ENCODE results near the gene MAPK8IP2. TPM values are rescaled to one million over a fixed set of nuclear protein-coding genes. Genes with fewer than 3 reads are reported as not detected.

The MAPK8IP2 gene
- total and polyA plus RNA-seq, 2 of the 4 experiments (the other 2 are of a cell fraction): under 0.01 to 0.14 TPM

- BruUV-seq (replicated peaks): no TSS peak
- no peak for TF ChIP-seq ELK1 (IDR thresholded peaks at IDR 0.05; ENCODE audit: borderline replicate concordance, low read depth, low read length)
- no peak for TF ChIP-seq SMC3 (IDR thresholded peaks at IDR 0.05; ENCODE audit: low read depth, low read length)
- no peak for TF ChIP-seq RAD21 (IDR thresholded peaks at IDR 0.05; ENCODE audit: low read length)
- TF ChIP-seq RCOR1 (IDR thresholded peaks at IDR 0.05; ENCODE audit: insufficient replicate concordance, low read length): no peak
- no peak for TF ChIP-seq USF2 (IDR thresholded peaks at IDR 0.05; ENCODE audit: low read depth, low read length)
- no peak for TF ChIP-seq MXI1 (IDR thresholded peaks at IDR 0.05; ENCODE audit: borderline replicate concordance, low read depth, low read length)
- no peak for TF ChIP-seq FOS (IDR thresholded peaks at IDR 0.05; ENCODE audit: low read depth, low read length)
- no peak for TF ChIP-seq MAZ (IDR thresholded peaks at IDR 0.05; ENCODE audit: borderline replicate concordance, low read depth, low read length)
- TF ChIP-seq BHLHE40 (IDR thresholded peaks at IDR 0.05; ENCODE audit: low read depth, low read length): no peak
- no peak for TF ChIP-seq CEBPB (IDR thresholded peaks at IDR 0.05; ENCODE audit: low read depth, low read length)
- TF ChIP-seq, protein P1, sequence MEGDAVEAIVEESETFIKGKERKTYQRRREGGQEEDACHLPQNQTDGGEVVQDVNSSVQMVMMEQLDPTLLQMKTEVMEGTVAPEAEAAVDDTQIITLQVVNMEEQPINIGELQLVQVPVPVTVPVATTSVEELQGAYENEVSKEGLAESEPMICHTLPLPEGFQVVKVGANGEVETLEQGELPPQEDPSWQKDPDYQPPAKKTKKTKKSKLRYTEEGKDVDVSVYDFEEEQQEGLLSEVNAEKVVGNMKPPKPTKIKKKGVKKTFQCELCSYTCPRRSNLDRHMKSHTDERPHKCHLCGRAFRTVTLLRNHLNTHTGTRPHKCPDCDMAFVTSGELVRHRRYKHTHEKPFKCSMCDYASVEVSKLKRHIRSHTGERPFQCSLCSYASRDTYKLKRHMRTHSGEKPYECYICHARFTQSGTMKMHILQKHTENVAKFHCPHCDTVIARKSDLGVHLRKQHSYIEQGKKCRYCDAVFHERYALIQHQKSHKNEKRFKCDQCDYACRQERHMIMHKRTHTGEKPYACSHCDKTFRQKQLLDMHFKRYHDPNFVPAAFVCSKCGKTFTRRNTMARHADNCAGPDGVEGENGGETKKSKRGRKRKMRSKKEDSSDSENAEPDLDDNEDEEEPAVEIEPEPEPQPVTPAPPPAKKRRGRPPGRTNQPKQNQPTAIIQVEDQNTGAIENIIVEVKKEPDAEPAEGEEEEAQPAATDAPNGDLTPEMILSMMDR (conservative IDR thresholded peaks at IDR 0.05; ENCODE audit: low read depth, low read length): no peak
- no peak for TF ChIP-seq POLR2A (IDR thresholded peaks at IDR 0.05; ENCODE audit: low read depth, low read length)
- TF ChIP-seq MAFK (IDR thresholded peaks at IDR 0.05; ENCODE audit: low read depth, low read length): no peak
- no peak for TF ChIP-seq CHD1 (IDR thresholded peaks at IDR 0.05; ENCODE audit: low read depth, low read length)
- no peak for TF ChIP-seq NFE2L2 (IDR thresholded peaks at IDR 0.05; ENCODE audit: low read depth, low read length)
- Histone ChIP-seq H4K5ac (ENCODE audit: low read depth, low read length) (no peak overlapping the region), H3K14ac (replicated peaks; ENCODE audit: low read depth, low read length) (no peak overlapping the region), H3K27ac (ENCODE audit: insufficient read depth, low read length) (no peak overlapping the region), H3K4me2 (ENCODE audit: low read depth, low read length) (no peak overlapping the region), H4K20me1 (ENCODE audit: insufficient read depth, low read length) (peaks cover 7% of the 10 kb centered on the region), H3K56ac (ENCODE audit: extremely low read depth, insufficient read depth, low read length) (no peak overlapping the region), H3K18ac (ENCODE audit: low read depth, low read length) (no peak overlapping the region), H3K4me1 (ENCODE audit: control insufficient read depth, insufficient read depth, low read length) (no peaks in the 10 kb centered on the region), H2BK15ac (ENCODE audit: low read depth, low read length) (no peak overlapping the region), H3K9me1 (ENCODE audit: insufficient read depth, low read length) (0 out of 2 replicates have a peak, but pooled peaks cover 6% of the 10 kb centered on the region), H3K27me3 (ENCODE audit: control insufficient read depth, insufficient read depth, low read length) (peaks cover 75% of the 10 kb centered on the region), H2AK9ac (replicated peaks; ENCODE audit: low read depth, low read length, poor library complexity) (no peak overlapping the region), H3K36me3 (ENCODE audit: control insufficient read depth, insufficient read depth, low read length) (no peaks in the 10 kb centered on the region), H2AFZ (replicated peaks; ENCODE audit: low read length, poor library complexity) (no peak overlapping the region), H3K79me1 (ENCODE audit: low read depth in 1 of 2, low read length in 2 of 2) (no peaks in the 10 kb centered on the region), H2BK5ac (ENCODE audit: low read depth, low read length, poor library complexity, severe bottlenecking) (no peak overlapping the region), H2BK120ac (ENCODE audit: low read depth, low read length) (no peak overlapping the region), H3K9me3 (ENCODE audit: control insufficient read depth, insufficient read depth, low read length) (0 out of 2 replicates have a peak, but pooled peaks cover 2% of the 10 kb centered on the region), H2AK5ac (ENCODE audit: low read depth, low read length) (no peak overlapping the region), H4K91ac (ENCODE audit: insufficient read depth, low read depth, low read length) (no peak overlapping the region), H4K8ac (ENCODE audit: low read depth in 2 of 2, low read length in 2 of 2) (no peak overlapping the region), H3K4ac (ENCODE audit: low read depth, low read length) (no peak overlapping the region), H3K4me3 (ENCODE audit: insufficient read depth, low read depth, low read length) (no peak overlapping the region), H3K9ac (ENCODE audit: low read depth, low read length) (no peak overlapping the region), H3K23ac (ENCODE audit: low read depth, low read length) (no peak overlapping the region), H2BK20ac (ENCODE audit: low read depth, low read length) (no peak overlapping the region)
- DNase-seq (no peak), ATAC-seq (ENCODE audit: low read depth) (no peak)
- dilution Hi-C loops (cut with HindIII; ENCODE audit: low sequenced_read_pairs, unreplicated experiment): no loop called here
- ChIA-PET POLR2A (ENCODE audit: unreplicated experiment) (no interaction called here), CTCF (no interaction called here)
- in situ Hi-C loops (cut with MboI; ENCODE audit: low sequenced_read_pairs): no loop called here
- WGBS, 2 experiments (ENCODE audit: extremely low coverage in 2 of 2, insufficient read length in 1 of 2): 73% methylated on average over 8 of the region's 23 CpGs; no CpG with 5 or more reads in 1 of the 2 experiments
- intact Hi-C loops (cut with micrococcal nuclease): no loop called here
These were observed 4.5 kb downstream of the MAPK8IP2 start for GRCh38 chr22:50605002-50605612.
